GM12864 (cell line): Measurements from ENCODE around the gene EPHA5.

Source experiments
- DNase-seq: peaks from one replicate; pipeline ENCODE4 v3.0.0-alpha.2; 2011; ENCODE audit warnings: low read depth
- H3K4me3 ChIP-seq: 2 replicates; pipeline ENCODE4 v1.5.1; 2011; ENCODE audit warnings: mild to moderate bottlenecking, low read depth, low read length, control low read depth
- CTCF ChIP-seq: IDR thresholded peaks from 2 replicates; pipeline ENCODE4 v1.5.1; 2011; ENCODE audit warnings: low read depth, mild to moderate bottlenecking, moderate library complexity, low read length, control low read depth, inconsistent platforms; ENCODE audit errors: missing control alignments

The EPHA5 gene

GRCh38 chr4:65668201-65669089 is 1.8 kb downstream of the EPHA5 start:
- no peak for TF ChIP-seq CTCF
- no peak overlapping the region for H3K4me3 ChIP-seq
- no peak for DNase-seq

- no peak for TF ChIP-seq CTCF
- DNase-seq = no peak
- no peak overlapping the region for H3K4me3 ChIP-seq
These were observed 2.7 kb downstream of the EPHA5 start for GRCh38 chr4:65667506-65668041.

- DNase-seq = no peak
- TF ChIP-seq CTCF = no peak
- H3K4me3 ChIP-seq = no peak overlapping the region
These were observed 4.3 kb downstream of the EPHA5 start for GRCh38 chr4:65665771-65666523.

GRCh38 chr4:65661471-65661870 is 8.8 kb downstream of the EPHA5 start:
- DNase-seq = no peak
- TF ChIP-seq CTCF = no peak
- no peak overlapping the region for H3K4me3 ChIP-seq

GRCh38 chr4:65658117-65658516 is 12.2 kb downstream of the EPHA5 start:
- no peak for DNase-seq
- H3K4me3 ChIP-seq = no peak overlapping the region
- TF ChIP-seq CTCF = no peak

GRCh38 chr4:65656008-65656407 is 14.3 kb downstream of the EPHA5 start:
- no peak for TF ChIP-seq CTCF
- no peak for DNase-seq
- no peak overlapping the region for H3K4me3 ChIP-seq
